HepG2 (cell line): ENCODE data around the gene NOVA2. TPM values are rescaled to one million over a fixed set of nuclear protein-coding genes. Genes with fewer than 3 reads are reported as not detected.

Experiments used
- ARNTL ChIP-seq: sonication (generic); formaldehyde crosslinking; IDR thresholded peaks from 2 replicates; pipeline ENCODE4 v1.4.0; 2020; ENCODE audit warnings: mild to moderate bottlenecking, missing genetic modification reagents
- ATF2 ChIP-seq: sonication (generic); formaldehyde crosslinking; IDR thresholded peaks from 2 replicates; pipeline ENCODE4 v1.4.0; 2020; ENCODE audit warnings: missing genetic modification reagents
- EP300 ChIP-seq, 3 experiments: sonication (generic) in 1 of 3; formaldehyde crosslinking in 1 of 3; IDR thresholded peaks; 2 replicates each; pipeline versions ENCODE4 v1.5.1 to v1.6.1; 2011 to 2020; ENCODE audit warnings: low read depth in 2 of 3, low read length in 2 of 3, borderline replicate concordance in 1 of 3, improper control_type of control experiment in 1 of 3, mild to moderate bottlenecking in 1 of 3, missing genetic modification reagents in 1 of 3, moderate library complexity in 1 of 3
- FOXO1 ChIP-seq: sonication (generic); formaldehyde crosslinking; IDR thresholded peaks from 2 replicates; pipeline ENCODE4 v1.4.0; 2020; ENCODE audit warnings: missing genetic modification reagents
- HIVEP1 ChIP-seq: sonication (generic); formaldehyde crosslinking; IDR thresholded peaks from 2 replicates; pipeline ENCODE4 v1.4.0; 2020; ENCODE audit warnings: mild to moderate bottlenecking, missing genetic modification reagents
- KDM3A ChIP-seq: IDR thresholded peaks from 2 replicates; pipeline ENCODE4 v1.6.1; 2018; ENCODE audit warnings: low read depth, missing compliant biosample characterization
- MEIS2 ChIP-seq: sonication (generic); formaldehyde crosslinking; IDR thresholded peaks from 2 replicates; pipeline ENCODE4 v1.9.0; 2021; ENCODE audit warnings: mild to moderate bottlenecking, missing genetic modification reagents
- PHF8 ChIP-seq: sonication (generic); formaldehyde crosslinking; IDR thresholded peaks from 2 replicates; pipeline ENCODE4 v1.5.0; 2020; ENCODE audit warnings: missing genetic modification reagents
- SKIL ChIP-seq: sonication (generic); formaldehyde crosslinking; IDR thresholded peaks from 2 replicates; pipeline ENCODE4 v1.8.0; 2022; ENCODE audit warnings: missing genetic modification reagents, mild to moderate bottlenecking, moderate library complexity, borderline replicate concordance
- SMC3 ChIP-seq: IDR thresholded peaks from 2 replicates; pipeline ENCODE4 v1.6.1; 2011; ENCODE audit warnings: low read length, improper control_type of control experiment
- TAF1 ChIP-seq: sonication (generic); formaldehyde crosslinking; IDR thresholded peaks from 2 replicates; pipeline ENCODE4 v1.4.0; 2020; ENCODE audit warnings: missing genetic modification reagents
- TCF12 ChIP-seq, 2 experiments: fragments of 450-650 bp in 1 of 2; sonication (generic) in 1 of 2; formaldehyde crosslinking in 1 of 2; IDR thresholded peaks; 2 replicates each; pipeline versions ENCODE4 v1.6.1 to v1.8.0; 2017 to 2022; ENCODE audit warnings: antibody characterized with exemption in 1 of 2, mild to moderate bottlenecking in 1 of 2, missing genetic modification reagents in 1 of 2, moderate library complexity in 1 of 2
- ZEB1 ChIP-seq: IDR thresholded peaks from 2 replicates; pipeline ENCODE4 v1.6.1; 2012; ENCODE audit warnings: mild to moderate bottlenecking, low read depth, inconsistent platforms; ENCODE audit not compliant: insufficient replicate concordance
- ZNF260 ChIP-seq: sonication (generic); formaldehyde crosslinking; IDR thresholded peaks from 2 replicates; pipeline ENCODE4 v1.4.0; 2020; ENCODE audit warnings: missing genetic modification reagents, low read depth, mild to moderate bottlenecking, borderline replicate concordance
- ZNF281 ChIP-seq: sonication (generic); formaldehyde crosslinking; IDR thresholded peaks from 2 replicates; pipeline ENCODE4 v1.4.0; 2020; ENCODE audit warnings: missing genetic modification reagents, borderline replicate concordance
- ZNF615 ChIP-seq: sonication (generic); formaldehyde crosslinking; IDR thresholded peaks from 2 replicates; pipeline ENCODE4 v1.5.0; 2020; ENCODE audit warnings: mild to moderate bottlenecking, missing genetic modification reagents, borderline replicate concordance
- ZNF710 ChIP-seq: sonication (generic); formaldehyde crosslinking; IDR thresholded peaks from 2 replicates; pipeline ENCODE4 v1.5.0; 2020; ENCODE audit warnings: mild to moderate bottlenecking, missing genetic modification reagents, borderline replicate concordance
- polyA plus RNA-seq, 8 experiments: library from polyadenylated mRNA; depleted of rRNA in 3 of 8; stranded (reverse) in 7 of 8; unstranded in 1 of 8; fragments of >200 nt; fragmentation: Illumina TruSeq in 4 of 8; extraction: Trizol in 4 of 8; gene quantifications; 2 replicates each; pipeline versions ENCODE4 v1.2.1 to v1.2.3, GENCODE V29; 2011 to 2016; ENCODE audit warnings: low read depth in 4 of 8, missing spikeins in 1 of 8, mixed read lengths in 1 of 8; ENCODE audit not compliant: insufficient read depth in 1 of 8
- total RNA-seq, 5 experiments: library from RNA; depleted of rRNA; stranded (reverse); fragments of >200 nt; fragmentation: Illumina TruSeq; extraction: Trizol; gene quantifications; 2 replicates each; pipeline ENCODE4 v1.2.3, GENCODE V29; 2016; ENCODE audit warnings: low read depth in 1 of 5
- TF ChIP-seq, protein P1 (sequence below): sonication (generic); formaldehyde crosslinking; IDR thresholded peaks from 2 replicates; pipeline ENCODE4 v1.4.0; 2020; ENCODE audit warnings: missing genetic modification reagents

Gene NOVA2
- total and polyA plus RNA-seq, 2 of the 13 experiments (the other 11 are each of a cell fraction or from before 2014, with no cell fraction given), result not detected

DNA sequence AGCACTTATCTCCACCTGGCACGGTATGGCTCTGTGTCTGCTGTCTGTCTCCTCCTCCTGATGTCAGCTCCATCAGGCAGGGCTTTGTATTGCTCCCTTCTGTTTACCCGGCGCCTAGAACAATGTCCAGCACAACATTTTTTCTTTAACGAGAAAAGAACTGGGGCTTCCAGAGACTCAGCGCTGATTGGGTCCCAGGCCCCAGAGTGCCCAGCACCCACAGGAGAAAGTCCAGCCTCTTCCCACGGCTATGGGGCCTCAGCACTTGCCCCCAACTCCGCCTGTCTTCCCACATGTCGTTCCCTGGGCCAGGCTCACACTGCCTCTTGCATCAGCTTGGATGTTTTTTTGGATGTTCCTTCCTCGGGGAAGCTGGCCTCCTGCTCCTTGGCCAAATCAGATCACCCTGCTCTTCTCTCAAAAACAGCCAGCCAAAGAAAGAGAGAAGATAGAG is 78.1 kb downstream of the NOVA2 start (continued):
- TF ChIP-seq ZNF710 (peak; percentile 42; the same call in 1 of the 2 replicates), PHF8 (CRISPR knock-in tag) (peak; percentile 44), TCF12 (IDR thresholded peaks at IDR 0.05) (no peak), TCF12 (CRISPR knock-in tag; IDR thresholded peaks at IDR 0.05) (no peak), TAF1 (peak; percentile 29; the same call in 1 of the 2 replicates), ARNTL (CRISPR knock-in tag) (no peak), SMC3 (no peak), HIVEP1 (CRISPR knock-in tag) (no peak), MEIS2 (CRISPR knock-in tag) (no peak), FOXO1 (CRISPR knock-in tag) (peak; percentile 55), ZNF615 (CRISPR knock-in tag) (no peak), EP300 (IDR thresholded peaks at IDR 0.05; ENCODE audit: low read depth in 2 of 2, low read length in 2 of 2) (peak in 1 of 2 experiments; percentile 45; a peak in 2 of 4 replicates), EP300 (CRISPR knock-in tag; IDR thresholded peaks at IDR 0.05; ENCODE audit: borderline replicate concordance) (0 out of 2 replicates have a peak, but pooled peaks have one; percentile 28), ZNF260 (CRISPR knock-in tag) (no peak), ZEB1 (peak; percentile 27), KDM3A (CRISPR knock-in tag) (no peak), SKIL (CRISPR knock-in tag) (no peak), ZNF281 (no peak; the same call in 1 of the 2 replicates), ATF2 (CRISPR knock-in tag) (no peak)
- TF ChIP-seq, protein P1, sequence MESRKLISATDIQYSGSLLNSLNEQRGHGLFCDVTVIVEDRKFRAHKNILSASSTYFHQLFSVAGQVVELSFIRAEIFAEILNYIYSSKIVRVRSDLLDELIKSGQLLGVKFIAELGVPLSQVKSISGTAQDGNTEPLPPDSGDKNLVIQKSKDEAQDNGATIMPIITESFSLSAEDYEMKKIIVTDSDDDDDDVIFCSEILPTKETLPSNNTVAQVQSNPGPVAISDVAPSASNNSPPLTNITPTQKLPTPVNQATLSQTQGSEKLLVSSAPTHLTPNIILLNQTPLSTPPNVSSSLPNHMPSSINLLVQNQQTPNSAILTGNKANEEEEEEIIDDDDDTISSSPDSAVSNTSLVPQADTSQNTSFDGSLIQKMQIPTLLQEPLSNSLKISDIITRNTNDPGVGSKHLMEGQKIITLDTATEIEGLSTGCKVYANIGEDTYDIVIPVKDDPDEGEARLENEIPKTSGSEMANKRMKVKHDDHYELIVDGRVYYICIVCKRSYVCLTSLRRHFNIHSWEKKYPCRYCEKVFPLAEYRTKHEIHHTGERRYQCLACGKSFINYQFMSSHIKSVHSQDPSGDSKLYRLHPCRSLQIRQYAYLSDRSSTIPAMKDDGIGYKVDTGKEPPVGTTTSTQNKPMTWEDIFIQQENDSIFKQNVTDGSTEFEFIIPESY (CRISPR knock-in tag), result peak; percentile 46; the same call in 1 of the 2 replicates
